ENCODE measurements around the gene GC.
"Not testable (repeated sequence)": the region's sequence is repeated elsewhere in the genome, so short reads cannot be mapped to it uniquely, and the experiment has no call there.

GC gene

GRCh38 chr4:71768123-71768522 lies 15.8 kb downstream of the GC start:
- TF ChIP-seq, protein P1, sequence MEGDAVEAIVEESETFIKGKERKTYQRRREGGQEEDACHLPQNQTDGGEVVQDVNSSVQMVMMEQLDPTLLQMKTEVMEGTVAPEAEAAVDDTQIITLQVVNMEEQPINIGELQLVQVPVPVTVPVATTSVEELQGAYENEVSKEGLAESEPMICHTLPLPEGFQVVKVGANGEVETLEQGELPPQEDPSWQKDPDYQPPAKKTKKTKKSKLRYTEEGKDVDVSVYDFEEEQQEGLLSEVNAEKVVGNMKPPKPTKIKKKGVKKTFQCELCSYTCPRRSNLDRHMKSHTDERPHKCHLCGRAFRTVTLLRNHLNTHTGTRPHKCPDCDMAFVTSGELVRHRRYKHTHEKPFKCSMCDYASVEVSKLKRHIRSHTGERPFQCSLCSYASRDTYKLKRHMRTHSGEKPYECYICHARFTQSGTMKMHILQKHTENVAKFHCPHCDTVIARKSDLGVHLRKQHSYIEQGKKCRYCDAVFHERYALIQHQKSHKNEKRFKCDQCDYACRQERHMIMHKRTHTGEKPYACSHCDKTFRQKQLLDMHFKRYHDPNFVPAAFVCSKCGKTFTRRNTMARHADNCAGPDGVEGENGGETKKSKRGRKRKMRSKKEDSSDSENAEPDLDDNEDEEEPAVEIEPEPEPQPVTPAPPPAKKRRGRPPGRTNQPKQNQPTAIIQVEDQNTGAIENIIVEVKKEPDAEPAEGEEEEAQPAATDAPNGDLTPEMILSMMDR (conservative IDR thresholded peaks at IDR 0.05; ENCODE audit: low read depth, low read length), result no peak
- H3K4me3 ChIP-seq (ENCODE audit: low read length), result no peak overlapping the region
- DNase-seq (ENCODE audit: low read depth), result no peak

DNA sequence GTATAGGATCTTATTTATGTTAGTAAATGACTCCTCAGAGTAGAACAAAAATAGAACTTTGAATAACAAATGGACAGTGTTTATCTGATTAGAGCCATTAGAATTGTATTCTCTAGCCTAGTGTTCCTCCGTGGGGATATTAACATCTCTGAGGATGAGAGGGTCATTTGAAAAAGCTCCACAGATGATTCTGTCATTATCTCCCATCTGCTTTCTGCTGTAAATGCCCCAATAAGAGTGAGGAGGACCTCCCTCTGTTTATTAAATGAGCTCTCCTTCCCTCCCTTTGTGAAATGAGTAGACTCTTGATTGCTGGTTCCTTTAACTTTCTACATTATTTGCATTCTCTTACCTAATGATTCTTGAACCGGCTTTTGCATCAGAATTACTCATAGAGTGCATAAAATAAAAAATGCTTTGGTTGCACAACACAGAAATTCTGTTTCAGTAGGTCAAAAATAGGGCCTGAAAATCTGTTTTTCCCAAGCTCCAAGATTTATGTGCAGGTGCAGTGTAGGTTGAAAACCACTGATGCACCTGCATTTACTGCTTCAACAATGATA lies 18.0 kb downstream of the GC start:
- TF ChIP-seq, protein P1 (conservative IDR thresholded peaks at IDR 0.05; ENCODE audit: low read depth, low read length), result no peak
- DNase-seq (ENCODE audit: low read depth), result no peak
- no peak overlapping the region for H3K4me3 ChIP-seq (ENCODE audit: low read length)

GRCh38 chr4:71765350-71765749 lies 18.5 kb downstream of the GC start:
- TF ChIP-seq, protein P1 (conservative IDR thresholded peaks at IDR 0.05; ENCODE audit: low read depth, low read length), result no peak
- no peak overlapping the region for H3K4me3 ChIP-seq (ENCODE audit: low read length)
- peak; percentile 0 for DNase-seq (ENCODE audit: low read depth)

GRCh38 chr4:71752383-71753042 lies 31.4 kb downstream of the GC start:
- H3K4me3 ChIP-seq (ENCODE audit: low read length), result no peak overlapping the region
- no peak for DNase-seq (ENCODE audit: low read depth)
- TF ChIP-seq, protein P1 (conservative IDR thresholded peaks at IDR 0.05; ENCODE audit: low read depth, low read length), result no peak

- DNase-seq (ENCODE audit: low read depth), result no peak
- H3K4me3 ChIP-seq (ENCODE audit: low read length), result no peak overlapping the region
- TF ChIP-seq, protein P1 (conservative IDR thresholded peaks at IDR 0.05; ENCODE audit: low read depth, low read length), result no peak
These were observed 34.8 kb downstream of the GC start for GRCh38 chr4:71749008-71749594.

DNA sequence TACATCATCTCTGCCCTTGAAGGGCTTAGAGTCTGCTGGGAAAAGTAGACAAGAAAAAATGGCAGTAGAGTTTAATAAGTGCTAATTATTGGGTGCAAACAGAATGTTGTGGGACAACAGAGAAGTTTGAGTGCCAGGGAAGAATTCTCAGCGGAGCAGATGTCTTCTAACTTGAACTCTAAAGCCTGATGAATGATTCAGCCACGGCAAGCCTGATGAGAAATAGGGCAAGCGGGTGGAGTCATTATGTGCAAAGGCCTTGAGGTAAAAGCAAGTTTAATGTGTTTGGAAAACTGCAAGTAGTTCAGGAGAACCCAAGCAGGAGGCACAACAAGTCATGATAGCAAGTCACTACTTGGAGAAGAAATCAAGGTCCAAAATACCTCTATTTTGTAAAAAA lies 37.5 kb downstream of the GC start:
- no peak for DNase-seq (ENCODE audit: low read depth)
- TF ChIP-seq, protein P1 (conservative IDR thresholded peaks at IDR 0.05; ENCODE audit: low read depth, low read length), result no peak
- no peak overlapping the region for H3K4me3 ChIP-seq (ENCODE audit: low read length)

GRCh38 chr4:71738782-71739181 lies 45.1 kb downstream of the GC start:
- not testable (repeated sequence) for H3K4me3 ChIP-seq (ENCODE audit: low read length); DNase-seq (ENCODE audit: low read depth)
